Left hindlimb (tissue), 1 donor: ENCODE results near the gene DTNB.
"Not testable (repeated sequence)": the region's sequence is repeated elsewhere in the genome, so short reads cannot be mapped to it uniquely, and the experiment has no call there.

Experiments
- DNase-seq: peaks from one replicate; pipeline ENCODE4 v3.0.0-alpha.2; 2018

DTNB gene

DNA sequence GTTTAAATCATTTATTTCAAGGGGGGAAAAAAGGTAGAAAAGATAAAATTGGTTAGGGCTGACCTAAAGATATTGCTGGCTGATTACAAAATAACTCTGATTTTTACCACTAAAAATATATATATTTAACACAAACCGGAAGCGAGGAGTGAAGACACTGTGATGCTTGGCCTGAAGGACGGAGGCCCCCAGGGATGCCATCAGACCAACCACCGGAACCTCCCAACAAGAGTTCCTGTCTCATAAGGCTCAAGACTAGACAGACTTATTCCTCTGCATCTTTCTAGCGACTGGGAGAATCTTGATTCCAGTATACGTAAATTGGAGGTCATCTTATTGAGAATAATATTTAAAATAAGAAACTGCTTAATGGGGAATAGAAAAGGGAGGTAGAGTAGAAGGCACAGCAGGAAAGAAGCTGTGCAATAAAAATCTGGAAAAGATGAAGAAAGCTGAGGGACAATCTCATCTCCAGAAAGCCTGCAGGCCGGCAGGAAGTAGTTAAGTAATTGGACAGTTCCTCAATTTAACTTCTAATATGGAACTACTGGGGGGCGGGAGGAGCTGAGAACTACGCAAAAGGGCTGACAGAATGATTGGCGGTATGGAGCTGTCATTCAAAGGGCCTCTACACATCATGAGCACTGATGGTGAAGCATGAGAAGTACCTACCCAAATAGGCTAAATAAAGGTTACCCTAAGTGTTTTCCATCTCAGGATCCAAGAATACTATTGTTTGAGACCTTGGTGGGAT is 91.1 kb downstream of the DTNB start:
- no peak for DNase-seq

DNA sequence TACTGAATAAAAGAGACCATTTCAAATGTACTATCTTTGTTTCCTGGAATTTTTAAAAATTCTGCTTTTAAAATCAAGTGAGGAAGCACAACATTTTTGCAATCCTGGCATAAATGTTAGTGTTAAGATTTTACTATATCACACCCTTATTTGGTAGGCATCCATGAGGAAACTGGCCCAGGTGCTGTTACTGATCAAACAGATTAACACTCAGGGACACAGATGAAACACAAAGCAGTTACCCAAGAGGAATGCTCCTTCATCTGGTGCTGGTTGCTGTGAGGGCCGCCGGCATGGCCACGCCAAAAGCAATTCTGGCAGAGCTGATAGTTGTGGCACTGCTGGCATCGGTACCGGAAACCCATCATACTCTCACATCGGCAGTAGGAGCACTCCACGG is 96.8 kb downstream of the DTNB start:
- no peak for DNase-seq

DNA sequence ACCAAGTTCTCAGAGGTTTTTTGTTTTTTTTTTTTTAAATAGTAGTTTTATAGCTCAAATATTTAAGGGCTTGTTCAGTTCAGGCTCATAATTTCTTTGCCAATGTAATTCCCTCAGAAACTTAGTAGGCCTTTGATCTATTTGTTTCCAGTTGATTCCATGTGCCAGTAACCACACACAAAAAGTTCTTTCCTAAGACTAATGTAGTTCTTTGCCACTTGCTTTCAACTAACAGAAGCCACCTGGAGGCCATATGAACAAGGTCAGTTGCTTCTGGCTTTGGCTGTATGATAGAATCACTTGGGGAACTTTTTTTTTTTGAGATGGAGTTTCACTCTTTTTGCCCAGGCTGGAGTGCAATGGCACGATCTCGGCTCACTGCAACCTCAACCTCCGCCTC is 100.7 kb downstream of the DTNB start:
- DNase-seq, result no peak

DNA sequence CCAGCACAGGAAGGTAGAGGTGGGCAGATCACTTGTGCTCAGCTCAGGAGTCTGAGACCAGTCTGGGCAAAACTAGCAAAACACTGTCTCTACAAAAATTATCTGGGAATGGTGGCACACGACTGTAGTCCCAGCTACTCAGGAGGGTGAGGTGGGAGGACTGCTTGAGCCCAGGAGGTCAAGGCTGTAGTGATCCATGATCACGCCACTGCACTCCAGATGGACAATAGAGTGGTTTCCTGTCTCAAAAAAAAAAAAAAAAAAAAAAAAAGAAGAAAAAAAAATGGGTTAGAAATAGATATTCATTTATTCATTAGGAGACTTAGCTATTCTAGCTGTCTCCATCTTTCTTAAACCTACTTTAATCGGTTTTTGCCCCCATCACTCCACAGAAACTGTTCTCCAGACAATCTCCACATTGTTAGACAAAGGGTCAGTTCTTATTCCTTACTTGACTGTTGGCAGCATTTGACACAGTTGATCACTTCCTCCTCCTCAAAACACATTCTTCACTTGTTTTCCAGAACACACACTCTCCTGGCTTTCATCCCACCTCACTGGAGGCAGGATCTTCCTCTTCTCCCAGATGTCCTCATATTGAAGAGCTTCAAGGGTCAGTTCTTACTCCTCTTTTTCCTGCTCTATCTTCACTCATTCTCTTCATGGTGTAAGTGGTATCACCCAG is 103.1 kb downstream of the DTNB start:
- DNase-seq, result no peak

GRCh38 chr2:25567406-25567805 is 106.0 kb downstream of the DTNB start:
- no peak for DNase-seq

DNA sequence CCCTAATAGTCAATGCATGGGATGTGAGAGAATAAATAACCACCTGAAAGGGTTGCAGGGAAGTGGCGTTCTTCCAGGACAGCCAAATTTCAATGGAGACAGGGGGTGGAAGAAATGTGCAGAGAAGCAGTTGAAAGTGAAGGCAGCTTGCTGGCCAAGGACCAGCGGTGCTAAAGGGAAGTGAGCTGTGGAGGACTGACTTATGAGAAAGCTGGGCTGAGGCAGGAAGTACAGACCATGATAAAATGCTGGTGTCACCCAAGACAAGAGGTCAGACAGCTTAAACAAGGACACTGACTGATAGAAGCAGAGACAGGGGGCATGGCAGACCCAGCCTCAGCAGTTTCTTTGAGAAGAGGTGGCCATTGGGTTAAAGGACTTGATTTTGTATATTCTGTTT is 106.7 kb downstream of the DTNB start:
- no peak for DNase-seq

- no peak for DNase-seq
These were observed 107.3 kb downstream of the DTNB start for GRCh38 chr2:25566094-25566493.

DNA sequence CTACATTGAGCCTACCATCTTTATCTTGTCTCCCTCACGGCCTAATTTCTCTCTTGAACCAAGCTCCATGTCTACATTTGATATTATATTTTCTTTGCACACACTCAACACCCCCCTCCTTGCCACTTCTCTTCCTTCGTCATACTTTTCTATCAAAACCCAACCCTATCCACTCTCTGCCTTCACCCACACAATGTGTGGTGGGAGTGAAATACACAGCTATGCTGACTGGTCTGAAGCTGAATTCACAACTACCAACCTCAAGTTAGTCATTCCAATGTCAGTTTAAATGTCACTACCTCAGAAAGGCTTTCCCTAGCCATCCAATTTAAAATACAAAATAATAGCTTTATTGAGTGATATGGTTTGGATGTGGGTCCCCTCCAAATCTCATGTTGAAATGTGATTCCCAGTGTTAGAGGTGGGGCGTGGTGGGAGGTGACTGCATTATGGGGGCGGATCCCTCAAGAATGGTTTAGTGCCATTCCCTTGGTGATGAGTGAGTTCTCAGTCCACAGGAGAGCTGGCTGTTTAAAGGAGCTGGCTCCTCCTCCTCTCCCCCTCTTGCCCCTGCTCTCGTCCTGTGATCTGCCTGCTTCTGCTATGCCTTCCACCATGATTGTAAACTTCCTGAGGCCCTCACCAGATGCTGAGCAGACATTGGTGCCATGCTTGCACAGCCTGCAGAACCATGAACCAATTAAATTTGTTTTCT is 112.1 kb downstream of the DTNB start:
- no peak for DNase-seq

GRCh38 chr2:25559148-25559547 is 114.2 kb downstream of the DTNB start:
- DNase-seq, result no peak

- no peak for DNase-seq
These were observed 115.1 kb downstream of the DTNB start for GRCh38 chr2:25558262-25558661.

GRCh38 chr2:25557179-25558036 is 116.0 kb downstream of the DTNB start:
- DNase-seq, result no peak

- no peak for DNase-seq
These were observed 121.1 kb downstream of the DTNB start for GRCh38 chr2:25552318-25552717.

DNA sequence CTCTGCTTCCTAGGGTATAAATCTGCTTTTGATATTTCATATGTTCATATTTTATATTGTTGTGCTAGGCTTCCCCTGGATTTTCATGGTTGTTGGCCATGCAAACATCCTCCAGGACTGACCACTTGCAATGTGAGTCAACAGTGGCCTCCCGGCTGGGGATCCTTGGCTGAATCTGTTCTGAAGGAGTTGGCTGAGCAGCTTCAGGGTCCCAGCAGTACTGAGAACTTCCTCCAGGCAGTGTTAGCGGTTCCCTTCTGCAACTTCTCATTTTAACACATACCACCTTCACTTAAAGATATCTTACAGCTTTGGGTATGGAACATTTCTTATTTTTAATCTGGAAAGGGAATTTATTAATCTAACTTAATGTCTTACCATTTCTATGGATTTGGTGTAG is 122.1 kb downstream of the DTNB start:
- no peak for DNase-seq

- DNase-seq, result not testable (repeated sequence)
These were observed 123.8 kb downstream of the DTNB start for GRCh38 chr2:25549571-25549970.

- DNase-seq, result no peak
These were observed 124.8 kb downstream of the DTNB start for GRCh38 chr2:25548601-25549000.

DNA sequence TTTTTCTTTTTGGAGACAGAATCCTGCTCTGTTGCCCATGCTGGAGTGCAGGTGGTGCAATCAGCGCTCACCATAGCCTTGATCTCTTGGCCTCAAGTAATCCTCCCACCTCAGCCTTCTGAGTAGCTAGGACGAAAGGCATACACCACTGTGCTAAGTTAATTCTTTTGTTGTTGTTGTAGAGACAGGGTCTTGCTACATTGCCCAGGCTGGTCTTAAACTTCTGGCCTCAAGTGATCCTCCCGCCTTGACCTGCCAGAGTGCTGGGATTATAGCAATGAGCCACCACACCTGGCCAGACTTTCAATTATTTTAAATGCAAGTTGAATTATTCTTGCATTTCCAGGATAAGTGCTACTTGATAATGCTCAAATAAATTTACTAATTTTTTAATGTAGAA is 126.5 kb downstream of the DTNB start:
- DNase-seq, result no peak

- DNase-seq, result no peak
These were observed 127.5 kb downstream of the DTNB start for GRCh38 chr2:25545899-25546298.

DNA sequence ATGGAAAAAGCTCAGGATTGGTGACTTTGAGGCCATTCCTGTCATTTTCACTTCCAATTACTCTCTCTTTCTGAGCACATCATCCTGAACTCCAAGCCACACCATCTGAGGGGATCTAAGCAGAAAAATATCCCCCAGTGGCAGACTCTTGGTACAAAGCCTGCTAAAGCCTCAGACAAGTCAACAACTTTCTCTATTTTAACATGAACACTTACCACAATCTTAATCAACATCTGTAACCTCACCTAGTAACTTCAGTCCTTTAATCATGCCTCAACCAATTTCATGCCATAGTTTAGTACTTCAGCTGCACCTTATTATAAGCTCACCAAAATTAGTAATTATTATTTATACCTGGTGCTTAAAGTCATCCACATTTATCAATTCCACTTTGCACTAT is 128.9 kb downstream of the DTNB start:
- no peak for DNase-seq

DNA sequence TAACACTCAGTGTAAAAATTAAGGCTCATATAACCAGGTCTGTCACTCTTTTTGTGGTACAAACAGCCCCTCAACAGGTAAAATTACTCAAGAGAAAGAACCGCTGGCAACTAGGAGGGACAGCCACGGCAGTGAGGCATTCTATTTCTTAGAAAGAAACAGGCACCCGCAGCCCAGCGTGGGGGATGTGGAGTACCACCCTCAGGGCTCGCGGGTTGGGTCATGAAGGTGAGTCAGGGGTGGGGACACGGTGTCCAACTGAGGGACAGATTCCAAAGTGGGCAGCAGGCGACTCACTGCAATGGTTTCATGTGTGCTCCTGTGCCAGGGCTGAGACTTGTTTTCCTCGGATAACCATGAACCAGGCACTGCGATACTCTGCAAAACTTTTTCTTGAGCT is 129.4 kb downstream of the DTNB start:
- DNase-seq, result no peak

GRCh38 chr2:25541378-25541777 is 132.0 kb downstream of the DTNB start:
- no peak for DNase-seq

GRCh38 chr2:25539136-25539535 is 134.2 kb downstream of the DTNB start:
- DNase-seq, result no peak

DNA sequence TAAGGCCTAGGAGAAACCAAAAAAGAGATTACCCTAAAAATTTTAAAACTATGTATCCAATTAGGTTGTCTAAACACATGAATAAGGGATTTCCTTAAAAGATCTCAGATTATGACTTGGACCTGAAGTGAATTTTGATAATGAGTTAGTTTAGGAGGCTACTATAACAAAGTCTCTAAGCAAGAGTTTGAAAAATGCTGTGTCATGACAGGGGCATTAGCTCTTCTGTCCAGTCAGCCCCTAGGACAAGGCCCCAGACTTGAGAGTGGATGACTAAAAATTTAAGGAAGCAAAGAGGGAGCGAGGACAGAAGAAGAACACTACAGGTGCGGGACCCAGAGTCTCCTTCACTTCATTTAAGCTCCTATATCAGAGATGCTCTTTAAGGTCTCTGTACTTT is 135.9 kb downstream of the DTNB start:
- DNase-seq, result no peak
